Left ventricle myocardium inferior (tissue), 1 donor: ENCODE data around the gene RNF31. TPM values are rescaled to one million over a fixed set of nuclear protein-coding genes. Genes with fewer than 3 reads are reported as not detected.

Source experiments
- DNase-seq: peaks from one replicate; pipeline ENCODE4 v3.0.0-alpha.2; 2020
- H3K27ac ChIP-seq: fragments of 200-600 bp; replicated peaks from 2 replicates; pipeline ENCODE4 v1.8.0; 2021
- H3K27me3 ChIP-seq: fragments of 200-600 bp; 2 replicates; pipeline ENCODE4 v1.8.0; 2021; ENCODE audit warnings: low read depth
- H3K36me3 ChIP-seq: fragments of 200-600 bp; 2 replicates; pipeline ENCODE4 v1.8.0; 2021
- H3K4me1 ChIP-seq: fragments of 200-600 bp; 2 replicates; pipeline ENCODE4 v1.8.0; 2021
- H3K4me3 ChIP-seq: fragments of 200-600 bp; 2 replicates; pipeline ENCODE4 v1.8.0; 2021; ENCODE audit warnings: mild to moderate bottlenecking, moderate library complexity
- H3K9me3 ChIP-seq: fragments of 200-600 bp; replicated peaks from 2 replicates; pipeline ENCODE4 v1.8.0; 2021
- CTCF ChIP-seq: fragments of 200-600 bp; IDR thresholded peaks from 2 replicates; pipeline ENCODE4 v1.8.0; 2021; ENCODE audit warnings: antibody characterized with exemption, mild to moderate bottlenecking, borderline replicate concordance
- intact Hi-C: fragments of 100-400 bp; cut with micrococcal nuclease; formaldehyde crosslinking; loops from one replicate; pipeline ENCODE4 v1.11.0; 2022
- total RNA-seq: library from RNA; stranded (reverse); fragmentation: NEBNext Ultra II Directional; extraction: Animal tissue kit (Norgen Biotek cat#: 25700); gene quantifications from one replicate; pipeline ENCODE4 v1.2.1, GENCODE V29; 2021
- donor health status: DM: no; HTN: yes; CAD: no; lungs with severe emphysema.

Gene RNF31
- total RNA-seq, 1 donor from 2014 or later = 34.8 TPM

DNA sequence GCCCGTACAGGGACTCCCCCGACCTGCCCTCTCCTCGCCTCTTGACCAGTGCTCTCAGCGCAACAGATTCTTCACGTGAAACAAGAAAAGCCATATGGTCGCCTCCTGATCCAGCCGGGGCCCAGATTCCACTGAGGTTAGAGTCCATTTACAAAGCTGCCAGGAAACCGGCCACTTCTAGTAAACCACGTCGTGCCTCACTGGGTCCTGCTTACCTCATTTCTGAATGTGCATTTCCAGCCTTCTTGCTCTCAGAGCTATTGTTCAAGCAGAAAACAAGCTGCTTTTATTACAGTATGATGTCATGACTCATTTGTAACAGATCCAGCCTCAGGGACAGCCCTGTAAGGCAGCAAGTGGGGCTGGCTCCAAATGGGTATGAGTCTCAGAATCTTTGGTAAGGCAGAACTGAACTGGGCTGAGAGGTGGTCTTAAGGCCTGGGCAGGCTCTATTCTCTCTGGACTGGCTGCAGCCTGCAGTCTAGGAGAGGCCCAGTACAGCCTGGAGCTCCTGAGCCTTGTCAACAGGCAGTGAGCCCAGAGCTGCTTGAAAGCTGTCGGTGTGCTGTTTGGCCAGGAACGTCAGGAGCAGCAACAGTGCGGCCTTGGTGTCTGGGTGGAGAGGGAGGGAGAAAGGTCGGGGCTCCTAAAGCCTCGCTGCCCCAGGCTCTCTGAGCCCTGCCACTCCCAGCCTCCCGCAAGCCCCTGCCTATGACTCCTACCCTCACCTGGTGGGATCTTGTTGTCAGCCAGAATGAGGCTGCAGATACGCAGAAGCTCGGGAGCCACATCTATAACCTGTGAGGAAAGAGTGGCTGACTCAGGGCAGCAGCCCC lies 32.9 kb downstream of the RNF31 start:
- Histone ChIP-seq H3K4me3 (no peak overlapping the region), H3K27ac (peak overlapping the region; percentile 57), H3K9me3 (no peaks in the 10 kb centered on the region), H3K36me3 (peaks cover 77% of the 10 kb centered on the region), H3K4me1 (peaks cover 17% of the 10 kb centered on the region), H3K27me3 (no peaks in the 10 kb centered on the region)
- TF ChIP-seq CTCF = no peak
- intact Hi-C loops = no loop called here
- no peak for DNase-seq

- no peak overlapping the region for H3K27ac ChIP-seq
- no peaks in the 10 kb centered on the region for H3K9me3 ChIP-seq
- H3K4me3 ChIP-seq = no peak overlapping the region
- peaks cover 88% of the 10 kb centered on the region for H3K36me3 ChIP-seq
- no peak for DNase-seq
- H3K27me3 ChIP-seq = no peaks in the 10 kb centered on the region
- intact Hi-C loops = no loop called here
- TF ChIP-seq CTCF = no peak
- peaks cover 17% of the 10 kb centered on the region for H3K4me1 ChIP-seq
Measured at GRCh38 chr14:24181371-24182077, 34.2 kb downstream of the RNF31 start.

DNA sequence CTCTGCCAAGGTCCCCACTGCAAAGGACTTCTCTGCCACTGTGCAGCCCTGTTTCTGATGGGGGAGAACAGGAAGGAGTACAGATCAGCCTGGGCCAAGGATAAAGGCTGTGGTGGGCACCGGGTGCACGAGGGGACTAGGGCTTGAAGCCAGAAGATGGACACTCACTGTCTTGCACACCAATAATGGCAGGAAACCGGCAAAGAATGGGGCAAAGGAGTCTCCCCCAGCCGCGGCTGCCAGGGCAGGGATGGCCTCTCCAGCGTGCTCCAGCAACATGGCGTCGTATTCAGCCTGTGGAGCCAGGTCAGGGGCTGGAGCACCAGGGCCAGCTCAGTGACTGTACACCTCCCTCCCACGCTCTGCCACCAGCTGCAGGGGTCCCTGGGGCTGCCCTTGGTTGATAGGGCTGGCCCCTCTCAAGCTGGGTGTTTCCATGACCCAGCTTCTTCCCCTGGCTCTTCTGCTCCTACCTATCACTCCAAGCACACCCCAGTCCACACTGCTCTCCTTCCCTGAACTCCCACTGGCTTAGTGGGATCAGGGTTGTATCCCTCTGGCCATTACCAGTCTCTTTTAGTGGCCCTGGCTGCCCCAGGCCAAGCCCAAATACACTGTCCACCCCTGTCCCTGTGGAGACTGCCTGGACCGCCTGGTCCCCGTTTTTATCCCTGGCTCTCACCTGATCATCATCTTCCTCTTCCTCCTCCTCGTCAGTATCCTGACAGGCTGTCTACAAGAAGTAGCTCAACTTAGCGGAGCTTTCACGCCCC lies 35.0 kb downstream of the RNF31 start:
- Histone ChIP-seq H3K4me1 (peaks cover 18% of the 10 kb centered on the region), H3K36me3 (peaks cover 84% of the 10 kb centered on the region), H3K27me3 (no peaks in the 10 kb centered on the region), H3K4me3 (no peak overlapping the region), H3K27ac (no peak overlapping the region), H3K9me3 (no peaks in the 10 kb centered on the region)
- no peak for TF ChIP-seq CTCF
- DNase-seq = no peak
- intact Hi-C loops = no loop called here

DNA sequence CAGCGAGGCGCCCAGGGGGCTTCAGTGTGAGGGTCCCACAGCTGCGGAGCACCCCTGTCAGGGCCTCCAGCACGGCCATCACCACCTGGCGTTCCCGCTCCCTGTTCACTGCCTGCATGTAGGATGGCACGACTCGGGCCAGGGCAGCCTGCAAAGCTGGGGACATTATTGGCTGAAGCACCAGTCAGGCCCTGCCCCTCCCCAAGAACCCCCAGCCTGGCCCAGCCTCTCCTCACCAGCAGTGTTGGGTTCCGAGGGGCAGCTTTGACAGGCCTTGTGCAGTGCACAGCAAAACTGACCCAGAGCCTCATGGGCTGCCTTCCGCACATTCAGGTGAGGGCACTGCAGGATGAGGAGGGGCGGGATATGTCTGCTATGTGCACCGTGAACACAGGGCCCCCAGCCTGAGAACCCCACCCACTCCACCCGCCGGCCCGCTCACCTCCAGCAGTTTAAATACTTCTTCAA lies 35.8 kb downstream of the RNF31 start:
- Histone ChIP-seq H3K36me3 (peaks cover 76% of the 10 kb centered on the region), H3K27me3 (no peaks in the 10 kb centered on the region), H3K9me3 (no peaks in the 10 kb centered on the region), H3K4me1 (peaks cover 25% of the 10 kb centered on the region), H3K27ac (no peak overlapping the region), H3K4me3 (no peak overlapping the region)
- DNase-seq = no peak
- intact Hi-C loops = no loop called here
- no peak for TF ChIP-seq CTCF

- H3K36me3 ChIP-seq = peaks cover 68% of the 10 kb centered on the region
- DNase-seq = no peak
- no peak for TF ChIP-seq CTCF
Measured at GRCh38 chr14:24184104-24184970, 37.0 kb downstream of the RNF31 start.

More at GRCh38 chr14:24184104-24184970, 37.0 kb downstream of the RNF31 start:
- intact Hi-C loops = no loop called here
- H3K9me3 ChIP-seq = no peaks in the 10 kb centered on the region
- no peak overlapping the region for H3K4me3 ChIP-seq
- no peak overlapping the region for H3K27ac ChIP-seq
- peaks cover 36% of the 10 kb centered on the region for H3K4me1 ChIP-seq
- no peaks in the 10 kb centered on the region for H3K27me3 ChIP-seq
